GM18508 (cell line): Measurements from ENCODE around the gene ATR.
"Not testable (repeated sequence)": the region's sequence is repeated elsewhere in the genome, so short reads cannot be mapped to it uniquely, and the experiment has no call there.

Source experiments
- ATAC-seq: cut with Tn5 transposase; IDR thresholded peaks from one replicate; pipeline ENCODE4 v1.9.1; 2021; ENCODE audit warnings: moderate number of reproducible peaks; ENCODE audit not compliant: insufficient read depth, unreplicated experiment

ATR gene

GRCh38 chr3:142578329-142579223, at the start of gene ATR:
Gene ATR (minus strand): TSS chr3:142578733. CDS start chr3:142578704, 29 bp downstream.
- peak; percentile 74 for ATAC-seq

DNA sequence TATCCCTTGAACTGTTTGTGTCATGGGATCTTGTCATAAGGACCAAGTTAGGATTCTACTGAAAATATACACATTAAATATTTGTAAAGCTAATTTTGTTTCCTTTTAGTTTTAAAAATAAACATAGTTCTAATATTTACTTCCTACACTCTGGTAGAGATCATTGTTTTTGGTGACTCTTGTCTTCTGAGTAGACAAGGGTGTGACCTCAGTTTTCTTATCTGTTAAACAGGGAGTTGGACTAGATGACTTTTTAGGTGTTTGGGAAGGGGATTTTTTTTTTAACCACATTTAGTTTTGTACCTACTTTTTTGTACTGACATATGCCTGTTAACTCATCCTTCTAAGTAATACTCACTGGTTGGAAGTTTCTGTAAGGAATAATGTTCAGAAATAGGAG, 48.4 kb upstream of the ATR start:
- no peak for ATAC-seq

GRCh38 chr3:142625153-142625440, 46.6 kb upstream of the ATR start:
- no peak for ATAC-seq

- ATAC-seq: no peak
Measured at GRCh38 chr3:142624341-142625152, 46.0 kb upstream of the ATR start.

DNA sequence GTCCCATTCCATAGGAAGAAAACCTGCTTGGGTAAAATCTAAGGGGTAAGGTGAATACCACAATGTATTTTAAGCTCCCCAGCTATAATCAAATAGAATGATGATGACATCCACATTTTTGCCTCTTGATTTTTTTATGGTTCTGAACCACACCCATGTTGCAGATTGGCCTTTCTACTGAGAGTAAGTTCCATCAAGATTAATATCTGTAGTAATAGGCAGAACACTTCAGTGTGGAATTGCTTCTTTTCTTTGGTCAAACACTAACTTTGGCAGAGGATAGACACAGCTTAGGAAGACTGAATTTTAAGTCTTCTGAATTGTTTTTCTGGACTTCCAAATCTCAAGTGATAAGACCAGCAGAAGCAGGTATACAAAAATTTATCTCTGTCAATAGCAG, 44.7 kb upstream of the ATR start:
- no peak for ATAC-seq

DNA sequence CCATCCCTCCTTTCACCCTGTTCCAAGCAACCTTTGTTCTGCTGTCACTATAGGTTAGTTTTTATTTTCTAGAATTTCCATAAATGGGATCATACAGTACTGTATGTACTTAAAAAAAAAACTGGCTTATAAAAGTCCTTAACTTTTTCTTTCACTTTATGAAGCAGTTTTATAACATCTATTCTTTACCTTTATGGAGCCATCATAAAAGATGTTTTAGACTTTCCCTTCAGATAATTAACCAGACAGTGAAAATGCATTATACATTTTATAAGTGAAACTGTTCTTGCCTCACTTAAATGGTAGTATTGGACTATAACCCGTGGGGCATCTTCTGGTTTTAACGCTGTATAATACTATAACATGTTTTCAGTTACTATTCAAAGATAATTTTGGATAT, 43.9 kb upstream of the ATR start:
- no peak for ATAC-seq

DNA sequence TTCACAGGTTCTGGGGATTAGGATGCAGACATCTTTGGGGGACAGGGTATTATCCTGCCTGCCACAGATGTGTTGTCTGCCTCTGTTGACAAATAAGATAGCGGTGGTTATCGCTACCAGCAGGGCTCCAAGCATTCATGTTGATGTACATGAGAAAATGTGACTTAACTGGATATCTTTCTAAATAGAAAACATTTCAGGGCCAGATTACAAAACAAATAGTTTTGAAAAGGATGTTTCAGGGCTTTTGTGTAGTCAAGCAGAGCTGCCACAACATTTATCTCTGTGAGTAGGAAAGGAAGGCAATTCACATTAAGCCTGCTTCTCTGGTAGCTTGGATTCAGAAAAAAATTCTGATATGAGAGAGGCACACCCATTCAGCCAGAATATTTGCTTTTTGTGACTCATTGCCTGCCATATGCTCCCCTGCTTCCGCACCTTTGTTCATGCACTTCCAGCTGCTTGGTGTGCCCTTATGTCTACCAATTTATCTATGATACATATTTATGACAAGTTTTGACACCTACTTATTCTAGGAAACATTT, 40.5 kb upstream of the ATR start:
- no peak for ATAC-seq

GRCh38 chr3:142615171-142615570, 36.6 kb upstream of the ATR start:
- ATAC-seq: no peak

GRCh38 chr3:142614059-142614626, 35.6 kb upstream of the ATR start:
- ATAC-seq: no peak

DNA sequence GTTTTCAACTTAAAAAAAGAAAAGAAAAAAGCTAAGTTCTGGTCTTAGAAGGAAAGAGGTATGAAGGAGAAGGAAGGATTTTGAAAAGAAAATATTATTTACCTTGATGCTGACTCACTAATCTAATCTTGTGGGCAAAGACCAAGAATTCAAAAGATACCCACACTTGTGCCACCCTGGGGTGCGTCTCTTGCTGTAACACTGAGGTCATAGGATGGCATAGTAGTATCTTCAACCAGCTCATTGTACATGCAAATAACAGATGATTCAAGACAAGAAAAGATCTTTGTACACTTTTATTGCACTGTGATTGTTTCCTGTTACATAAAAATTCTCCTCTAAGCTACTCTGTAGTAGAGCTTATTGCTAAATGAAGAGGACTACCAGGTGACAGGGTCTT, 35.0 kb upstream of the ATR start:
- no peak for ATAC-seq

DNA sequence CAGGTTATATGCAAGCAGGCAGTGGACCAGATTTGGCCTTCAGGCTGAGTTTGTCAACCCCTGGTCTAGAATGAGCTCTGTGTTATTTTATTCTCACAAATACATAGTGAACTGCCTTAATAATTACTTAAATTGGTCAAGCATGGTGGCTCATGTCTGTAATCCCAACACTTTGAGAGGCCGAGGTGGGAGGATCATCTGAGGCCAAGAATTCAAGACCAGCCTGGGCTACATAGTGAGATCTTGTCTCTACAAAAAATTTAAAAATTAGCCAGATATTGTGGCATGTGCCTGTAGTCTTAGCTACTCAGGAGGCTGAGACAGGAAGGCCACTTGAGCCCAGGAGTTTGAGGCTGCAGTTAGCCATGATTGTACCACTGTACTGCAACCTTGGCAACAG, 32.7 kb upstream of the ATR start:
- ATAC-seq: no peak

DNA sequence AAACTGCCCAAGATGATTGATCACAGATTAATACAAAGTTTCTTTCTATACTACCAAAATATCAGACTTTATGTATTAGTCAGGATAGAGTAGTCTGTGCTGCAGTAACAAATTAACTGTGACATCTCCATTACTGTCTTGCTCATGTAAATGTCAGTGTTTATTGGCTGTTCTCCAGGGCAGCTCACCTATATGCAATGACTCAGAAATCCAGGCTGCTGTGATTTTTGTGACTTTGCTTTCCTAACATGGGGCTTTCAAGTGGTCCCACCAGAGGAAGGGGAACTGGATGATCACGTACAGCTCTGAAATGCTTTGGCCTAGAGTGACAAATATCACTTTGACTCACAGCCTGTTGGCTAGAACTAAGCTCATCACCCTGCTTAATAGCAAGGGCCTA, 30.6 kb upstream of the ATR start:
- ATAC-seq: no peak

DNA sequence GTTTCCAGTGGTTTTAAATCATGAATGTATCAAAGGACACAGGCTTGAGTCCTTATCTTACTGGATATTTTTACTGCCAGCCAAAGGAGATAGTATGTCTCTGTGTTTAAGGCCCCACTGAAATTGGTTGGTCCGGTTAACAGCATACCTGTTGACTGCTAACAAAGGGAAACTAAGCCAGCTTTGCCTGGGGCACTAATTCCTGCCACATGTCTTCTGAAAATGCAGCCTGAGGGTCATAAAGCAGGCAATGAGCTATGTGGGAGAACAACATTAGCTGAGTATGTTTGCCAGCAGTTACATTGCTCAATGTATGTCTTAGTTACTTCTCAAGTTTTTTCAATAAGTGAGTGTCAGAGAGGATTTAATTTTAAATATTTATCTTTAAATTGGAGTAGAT, 30.1 kb upstream of the ATR start:
- no peak for ATAC-seq

GRCh38 chr3:142604940-142605339, 26.4 kb upstream of the ATR start:
- no peak for ATAC-seq

GRCh38 chr3:142603386-142603705, 24.8 kb upstream of the ATR start:
- not testable (repeated sequence) for ATAC-seq

DNA sequence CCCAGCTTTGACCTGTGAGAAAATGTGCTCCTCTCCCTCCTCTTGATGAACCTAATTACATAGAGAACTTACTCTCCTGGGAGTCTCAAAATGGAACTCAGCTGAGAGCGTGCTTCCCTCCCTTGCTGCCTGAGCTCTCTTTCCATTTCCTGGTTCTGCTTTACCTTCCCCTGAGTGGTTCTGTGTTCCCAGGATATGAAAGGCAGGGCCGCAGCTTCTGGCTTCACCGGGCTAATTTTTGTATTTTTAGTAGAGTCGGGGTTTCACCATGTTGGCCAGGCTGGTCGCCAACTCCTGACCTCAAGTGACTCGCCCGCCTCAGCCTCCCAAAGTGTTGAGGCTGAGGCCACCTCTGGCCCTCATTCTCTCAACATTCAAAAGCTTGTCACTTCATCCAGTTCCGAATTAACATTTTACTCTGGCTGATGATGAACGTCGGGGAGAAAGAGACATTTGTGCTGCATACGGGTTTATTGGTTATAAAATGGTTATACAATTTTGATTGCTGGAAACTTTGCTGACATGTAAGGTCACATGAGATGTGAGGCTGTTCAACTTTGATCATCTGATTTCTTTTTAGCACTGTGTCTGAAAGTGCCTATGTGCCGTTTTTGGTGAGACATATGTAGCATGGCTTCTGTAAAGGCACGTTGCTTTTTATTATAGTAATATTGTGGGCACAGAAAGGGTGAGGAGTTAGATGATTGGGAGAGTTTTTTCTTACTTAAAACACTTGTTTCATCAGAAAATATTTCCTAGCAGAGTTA, 24.3 kb upstream of the ATR start:
- ATAC-seq: no peak

DNA sequence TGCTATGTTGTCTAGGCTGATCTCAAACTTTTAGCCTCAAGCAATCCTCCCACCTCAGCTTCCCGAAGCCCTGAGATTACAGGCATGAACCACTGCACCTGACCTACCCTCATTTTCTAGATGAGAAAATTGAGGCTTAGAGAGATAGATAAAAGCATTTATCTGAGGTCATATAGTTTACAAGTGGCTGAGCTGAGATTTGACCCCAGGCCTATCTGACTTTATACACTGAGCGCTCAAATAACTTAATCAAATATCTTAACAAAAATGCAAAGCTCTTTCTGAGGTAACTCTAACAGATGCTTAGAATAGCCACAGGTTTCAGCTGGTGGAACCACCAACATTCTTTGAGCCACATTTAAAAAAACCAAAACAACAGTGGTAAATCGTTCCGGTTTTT, 23.2 kb upstream of the ATR start:
- no peak for ATAC-seq

GRCh38 chr3:142597906-142598305, 19.4 kb upstream of the ATR start:
- no peak for ATAC-seq

DNA sequence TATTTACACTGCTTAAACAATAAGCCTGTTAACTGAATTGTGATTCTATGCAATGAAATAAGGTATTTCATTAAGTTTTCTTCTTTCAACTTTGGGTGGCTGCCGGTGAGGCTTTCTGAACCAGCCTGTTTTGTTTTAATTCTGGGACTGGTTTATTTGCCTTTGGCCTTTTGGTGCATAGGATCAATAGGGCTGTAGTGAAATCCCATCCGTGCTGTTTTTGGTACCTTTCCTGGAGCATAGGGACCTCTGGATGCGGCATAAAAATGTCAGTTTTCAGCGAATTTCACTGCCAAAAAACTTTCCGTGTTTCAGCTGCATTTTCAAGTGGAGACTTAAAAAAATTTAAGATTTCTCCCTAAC, 18.2 kb upstream of the ATR start:
- no peak for ATAC-seq

GRCh38 chr3:142595951-142596725, 17.6 kb upstream of the ATR start, which contains the start of gene PLS1:
Gene PLS1 (plus strand): TSS chr3:142596393. CDS start chr3:142664238, 67,845 bp downstream.
- peak; percentile 52 for ATAC-seq
